Activated CD4-positive, alpha-beta T cell treated with anti-CD3 and anti-CD28 coated beads for 48 hours (primary cell): ENCODE results near the gene SF3B5.
"Not testable (repeated sequence)": the region's sequence is repeated elsewhere in the genome, so short reads cannot be mapped to it uniquely, and the experiment has no call there.

Source experiments
- DNase-seq: peaks from one replicate; pipeline ENCODE4 v3.0.0-alpha.2; 2020

SF3B5 gene

GRCh38 chr6:144062786-144063185, 32.6 kb downstream of the SF3B5 start:
- no peak for DNase-seq

DNA sequence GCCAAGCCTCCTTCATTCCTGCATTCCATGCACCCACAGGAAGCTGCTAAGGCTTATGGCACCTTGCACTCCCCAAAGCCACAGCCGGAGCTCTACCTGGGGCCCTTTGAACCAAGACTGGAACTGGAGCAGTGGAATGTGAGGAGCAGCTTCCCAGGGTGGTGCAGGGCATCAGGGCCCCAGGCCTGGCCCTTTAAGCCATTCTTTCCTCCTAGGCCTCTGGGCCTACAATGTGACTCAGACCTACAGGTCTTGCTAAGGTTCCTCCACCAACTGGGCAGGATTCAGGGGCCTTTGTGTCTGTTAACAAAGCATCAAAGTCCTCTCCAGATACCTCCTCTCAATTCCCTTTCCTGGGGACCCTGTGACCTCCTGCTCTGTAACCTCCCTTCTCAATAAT, 36.2 kb downstream of the SF3B5 start:
- DNase-seq: no peak

DNA sequence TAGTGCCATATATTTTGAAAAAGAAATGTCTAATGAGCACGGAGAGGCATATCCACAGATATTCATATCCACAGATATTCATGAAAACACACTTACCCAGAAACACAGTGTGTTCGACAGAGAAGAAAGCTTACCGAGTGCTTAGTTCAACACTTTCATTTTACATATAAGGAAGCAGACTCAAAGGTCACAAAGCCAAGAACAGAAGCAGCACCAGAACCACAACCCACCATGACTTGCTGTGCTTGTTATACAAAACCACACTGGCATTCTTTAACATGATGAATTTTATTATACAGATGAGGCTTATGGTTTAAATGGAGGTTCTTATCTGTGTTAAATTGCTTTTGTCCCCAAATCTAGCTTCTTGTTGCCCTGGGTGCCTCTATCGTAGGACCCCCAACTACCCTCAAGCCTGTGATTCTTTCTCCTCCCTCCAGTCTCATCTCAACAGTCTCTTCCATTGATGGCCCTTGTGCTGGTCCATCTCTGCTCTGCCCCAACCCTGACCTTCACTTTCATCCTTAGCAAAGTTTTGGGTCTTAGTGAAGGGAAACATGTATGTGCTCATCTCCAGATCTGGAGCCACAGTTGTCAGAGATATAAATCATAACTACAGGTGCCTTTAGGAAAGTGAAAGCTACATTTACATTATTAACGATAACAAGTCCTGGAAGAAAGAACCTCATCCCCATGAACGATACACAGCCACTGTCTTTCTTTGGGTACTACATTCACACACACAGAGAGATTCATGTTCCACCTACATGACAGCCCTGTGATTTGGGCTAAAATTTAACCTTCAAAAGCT, 40.0 kb downstream of the SF3B5 start:
- peak; percentile 52 for DNase-seq

GRCh38 chr6:144053601-144054000, 41.8 kb downstream of the SF3B5 start:
- no peak for DNase-seq

DNA sequence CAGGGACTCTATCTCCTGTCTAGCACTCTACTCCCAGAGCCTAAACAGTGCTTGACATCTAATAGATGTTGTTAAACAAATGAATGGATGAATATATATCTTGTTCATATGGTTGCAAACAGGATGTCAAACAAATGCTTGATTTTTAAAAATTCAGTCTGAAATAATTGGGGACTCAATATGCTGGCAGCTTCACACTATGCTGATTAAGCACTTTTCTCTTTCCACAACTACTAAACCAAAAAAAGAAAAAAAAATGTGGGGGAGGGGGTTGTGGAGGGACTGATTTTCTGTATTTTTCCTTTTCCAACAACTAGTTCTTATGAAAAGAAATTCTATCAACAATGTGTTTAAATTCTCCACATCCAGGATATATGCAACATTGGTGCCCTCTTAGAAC, 42.9 kb downstream of the SF3B5 start:
- no peak for DNase-seq

DNA sequence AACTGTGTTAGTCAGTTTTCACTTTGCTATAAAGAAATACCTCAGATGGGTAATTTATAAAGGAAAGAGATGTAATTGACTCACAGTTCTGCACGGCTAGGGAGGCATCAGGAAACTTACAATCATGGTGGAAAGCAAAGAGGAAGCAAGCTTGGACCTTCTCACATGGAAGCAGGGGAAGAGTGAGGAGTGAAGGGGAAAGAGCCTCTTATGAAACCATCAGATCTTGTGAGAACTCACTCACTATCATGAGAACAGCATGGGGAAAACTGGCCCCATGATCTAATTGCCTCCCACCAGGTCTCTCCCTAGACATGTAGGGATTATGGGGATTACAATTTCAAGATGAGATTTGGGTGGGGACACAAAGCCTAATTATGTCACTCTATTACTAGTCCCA, 46.0 kb downstream of the SF3B5 start:
- no peak for DNase-seq

- DNase-seq: no peak
Observed at GRCh38 chr6:144047688-144048087, 47.7 kb downstream of the SF3B5 start.

DNA sequence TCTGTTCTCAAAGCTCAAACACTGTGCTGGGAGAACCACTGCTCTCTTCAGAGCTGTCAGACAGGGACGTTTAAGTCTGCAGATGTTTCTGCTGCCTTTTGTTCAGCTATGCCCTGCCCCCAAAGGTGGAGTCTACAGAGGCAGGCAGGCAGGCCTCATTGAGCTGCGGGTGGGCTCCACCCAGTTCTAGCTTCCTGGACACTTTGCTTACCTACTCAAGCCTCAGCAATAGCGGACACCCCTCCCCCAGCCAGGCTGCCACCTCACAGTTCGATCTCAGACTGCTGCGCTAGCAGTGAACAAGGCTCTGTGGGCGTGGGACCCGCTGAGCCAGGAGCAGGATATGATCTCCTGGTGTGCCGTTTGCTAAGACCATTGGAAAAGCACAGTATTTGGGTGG, 48.7 kb downstream of the SF3B5 start:
- DNase-seq: not testable (repeated sequence)

GRCh38 chr6:144044989-144045388, 50.4 kb downstream of the SF3B5 start:
- not testable (repeated sequence) for DNase-seq
